Mesenchymal stem cell (in vitro differentiated cells and primary cell): Measurements from ENCODE around the gene FAM174C.

Experiments used
- DNase-seq: peaks from one replicate; pipeline ENCODE4 v3.0.0-alpha.2; 2013
- H2AFZ ChIP-seq: one replicate; pipeline ENCODE4 v1.6.1; 2013; ENCODE audit warnings: low read depth, mild to moderate bottlenecking, control low read depth, inconsistent platforms, low read length, moderate library complexity
- H2AK5ac ChIP-seq: 2 replicates; pipeline ENCODE4 v1.6.1; 2013; ENCODE audit warnings: low read length, moderate library complexity, mild to moderate bottlenecking, inconsistent platforms; ENCODE audit not compliant: severe bottlenecking
- H2BK120ac ChIP-seq: one replicate; pipeline ENCODE4 v1.6.1; 2013; ENCODE audit warnings: low read depth, mild to moderate bottlenecking, inconsistent platforms, low read length, moderate library complexity
- H2BK12ac ChIP-seq, 2 experiments: one replicate each; pipeline ENCODE4 v1.6.1; 2013; ENCODE audit warnings: inconsistent platforms in 2 of 2, low read length in 2 of 2, mild to moderate bottlenecking in 2 of 2, moderate library complexity in 2 of 2, control low read depth in 1 of 2
- H2BK15ac ChIP-seq: one replicate; pipeline ENCODE4 v1.6.1; 2013; ENCODE audit warnings: mild to moderate bottlenecking, low read depth, inconsistent platforms; ENCODE audit not compliant: poor library complexity, severe bottlenecking
- H2BK5ac ChIP-seq: 2 replicates; pipeline ENCODE4 v1.6.1; 2013; ENCODE audit warnings: low read depth, mild to moderate bottlenecking, low read length, control low read depth, inconsistent platforms; ENCODE audit not compliant: poor library complexity, severe bottlenecking
- H3K14ac ChIP-seq, 2 experiments: one replicate each; pipeline ENCODE4 v1.6.1; 2013; ENCODE audit warnings: inconsistent platforms in 2 of 2, low read length in 2 of 2, control low read depth in 1 of 2, mild to moderate bottlenecking in 1 of 2, moderate library complexity in 1 of 2
- H3K18ac ChIP-seq, 2 experiments: one replicate each; pipeline ENCODE4 v1.6.1; 2013; ENCODE audit warnings: inconsistent platforms in 2 of 2, low read length in 2 of 2, control low read depth in 1 of 2, low read depth in 1 of 2, mild to moderate bottlenecking in 1 of 2
- H3K23ac ChIP-seq, 2 experiments: one replicate each; pipeline ENCODE4 v1.6.1; 2013; ENCODE audit warnings: inconsistent platforms in 2 of 2, low read length in 2 of 2, mild to moderate bottlenecking in 2 of 2, moderate library complexity in 2 of 2, control low read depth in 1 of 2
- H3K27ac ChIP-seq: 2 replicates; pipeline ENCODE4 v1.5.1; 2013; ENCODE audit warnings: mild to moderate bottlenecking, moderate library complexity, low read length, control low read depth, inconsistent platforms; ENCODE audit not compliant: poor library complexity, severe bottlenecking
- H3K27me3 ChIP-seq, 2 experiments: 2 replicates each; pipeline versions ENCODE4 v1.6.1 to v1.7.0; 2013; ENCODE audit warnings: low read length in 2 of 2, mild to moderate bottlenecking in 2 of 2, moderate library complexity in 2 of 2, control low read depth in 1 of 2, inconsistent platforms in 1 of 2; ENCODE audit not compliant: control insufficient read depth in 1 of 2, insufficient read depth in 1 of 2
- H3K36me3 ChIP-seq, 2 experiments: 2 replicates each; pipeline versions ENCODE4 v1.6.1 to v1.7.0; 2013; ENCODE audit warnings: low read length in 2 of 2, control low read depth in 1 of 2, inconsistent platforms in 1 of 2, low read depth in 1 of 2, mild to moderate bottlenecking in 1 of 2; ENCODE audit not compliant: insufficient read depth in 2 of 2, control insufficient read depth in 1 of 2
- H3K4ac ChIP-seq, 2 experiments: one replicate each; pipeline ENCODE4 v1.6.1; 2013; ENCODE audit warnings: inconsistent platforms in 2 of 2, low read length in 2 of 2, mild to moderate bottlenecking in 2 of 2, moderate library complexity in 2 of 2, control low read depth in 1 of 2, low read depth in 1 of 2
- H3K4me1 ChIP-seq: 2 replicates; pipeline ENCODE4 v1.6.1; 2013; ENCODE audit warnings: low read depth, low read length, control low read depth; ENCODE audit not compliant: control insufficient read depth, insufficient read depth
- H3K4me2 ChIP-seq: 2 replicates; pipeline ENCODE4 v1.6.1; 2013; ENCODE audit warnings: low read length, mild to moderate bottlenecking, inconsistent platforms; ENCODE audit not compliant: poor library complexity, severe bottlenecking
- H3K4me3 ChIP-seq, 2 experiments: 2 replicates each; pipeline versions ENCODE4 v1.5.1 to v1.7.0; 2013; ENCODE audit warnings: low read length in 2 of 2, mild to moderate bottlenecking in 2 of 2, control low read depth in 1 of 2, low read depth in 1 of 2; ENCODE audit not compliant: insufficient read depth in 1 of 2
- H3K79me1 ChIP-seq: replicated peaks from 2 replicates; pipeline ENCODE4 v1.6.1; 2013; ENCODE audit warnings: mild to moderate bottlenecking, control low read depth, low read length, inconsistent platforms; ENCODE audit not compliant: poor library complexity, severe bottlenecking
- H3K9ac ChIP-seq: 2 replicates; pipeline ENCODE4 v1.7.0; 2013; ENCODE audit warnings: mild to moderate bottlenecking, low read length, moderate library complexity
- H3K9me3 ChIP-seq: 2 replicates; pipeline ENCODE4 v1.7.0; 2013; ENCODE audit warnings: mild to moderate bottlenecking, low read length; ENCODE audit not compliant: control insufficient read depth
- H4K8ac ChIP-seq: one replicate; pipeline ENCODE4 v1.6.1; 2013; ENCODE audit warnings: inconsistent platforms, mild to moderate bottlenecking, low read length, moderate library complexity
- H4K91ac ChIP-seq: one replicate; pipeline ENCODE4 v1.6.1; 2013; ENCODE audit warnings: mild to moderate bottlenecking, low read length, inconsistent platforms
- WGBS: methylation state at CpG from one replicate; pipeline ENCODE4 v1.1.7; 2013; ENCODE audit warnings: mixed read lengths; 5-methylcytosine and 5-hydroxymethylcytosine counted together

Gene FAM174C

DNA sequence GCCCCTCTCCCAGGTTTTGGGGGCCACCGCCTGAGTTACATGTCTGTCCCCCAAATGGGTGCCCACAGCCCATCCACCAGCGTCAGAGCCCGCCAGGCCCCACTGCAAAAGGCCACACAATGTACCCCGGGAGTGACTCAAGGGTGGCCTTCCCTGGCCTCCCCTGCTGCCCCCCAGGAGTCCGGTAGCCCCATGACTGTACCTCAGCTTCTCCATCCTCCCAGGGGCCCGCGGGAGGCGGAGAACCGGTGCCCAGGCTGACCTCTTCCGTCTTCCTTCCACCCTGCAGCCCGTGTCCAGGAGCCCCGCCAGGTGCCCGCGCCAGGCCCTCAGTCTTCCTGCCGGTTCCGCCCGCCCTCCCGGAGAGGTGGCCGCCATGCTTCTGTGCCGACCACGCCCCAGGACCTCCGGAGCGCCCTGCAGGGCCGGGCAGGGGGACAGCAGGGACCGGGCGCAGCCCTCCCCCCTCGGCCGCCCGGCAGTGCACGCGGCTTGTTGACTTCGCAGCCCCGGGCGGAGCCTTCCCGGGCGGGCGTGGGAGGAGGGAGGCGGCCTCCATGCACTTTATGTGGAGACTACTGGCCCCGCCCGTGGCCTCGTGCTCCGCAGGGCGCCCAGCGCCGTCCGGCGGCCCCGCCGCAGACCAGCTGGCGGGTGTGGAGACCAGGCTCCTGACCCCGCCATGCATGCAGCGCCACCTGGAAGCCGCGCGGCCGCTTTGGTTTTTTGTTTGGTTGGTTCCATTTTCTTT, 47.9 kb upstream of the FAM174C start:
- peak overlapping the region in 1 of 2 experiments; percentile 7 for H3K4me3 ChIP-seq
- H3K27me3 ChIP-seq: no peaks in the 10 kb centered on the region
- H2BK12ac ChIP-seq: no peak overlapping the region
- H2AFZ ChIP-seq: no peak overlapping the region
- H2BK5ac ChIP-seq: no peak overlapping the region
- H2BK15ac ChIP-seq: no peak overlapping the region
- H3K9ac ChIP-seq: no peak overlapping the region
- H2AK5ac ChIP-seq: no peak overlapping the region
- H4K91ac ChIP-seq: no peak overlapping the region
- H3K4ac ChIP-seq: no peak overlapping the region
- H3K14ac ChIP-seq: no peak overlapping the region
- H3K4me2 ChIP-seq: no peak overlapping the region
- no peaks in the 10 kb centered on the region for H3K9me3 ChIP-seq
- H3K36me3 ChIP-seq: peaks cover 17 to 93% of the 10 kb centered on the region in 2 experiments
- no peak overlapping the region for H3K18ac ChIP-seq
- no peak for DNase-seq
- H3K23ac ChIP-seq: no peak overlapping the region
- H3K4me1 ChIP-seq: peaks cover 50% of the 10 kb centered on the region
- WGBS: 96% methylated on average over 56 of the region's 56 CpGs
- no peak overlapping the region for H3K27ac ChIP-seq
- peaks cover 24% of the 10 kb centered on the region for H3K79me1 ChIP-seq
- no peak overlapping the region for H2BK120ac ChIP-seq
- H4K8ac ChIP-seq: no peak overlapping the region

DNA sequence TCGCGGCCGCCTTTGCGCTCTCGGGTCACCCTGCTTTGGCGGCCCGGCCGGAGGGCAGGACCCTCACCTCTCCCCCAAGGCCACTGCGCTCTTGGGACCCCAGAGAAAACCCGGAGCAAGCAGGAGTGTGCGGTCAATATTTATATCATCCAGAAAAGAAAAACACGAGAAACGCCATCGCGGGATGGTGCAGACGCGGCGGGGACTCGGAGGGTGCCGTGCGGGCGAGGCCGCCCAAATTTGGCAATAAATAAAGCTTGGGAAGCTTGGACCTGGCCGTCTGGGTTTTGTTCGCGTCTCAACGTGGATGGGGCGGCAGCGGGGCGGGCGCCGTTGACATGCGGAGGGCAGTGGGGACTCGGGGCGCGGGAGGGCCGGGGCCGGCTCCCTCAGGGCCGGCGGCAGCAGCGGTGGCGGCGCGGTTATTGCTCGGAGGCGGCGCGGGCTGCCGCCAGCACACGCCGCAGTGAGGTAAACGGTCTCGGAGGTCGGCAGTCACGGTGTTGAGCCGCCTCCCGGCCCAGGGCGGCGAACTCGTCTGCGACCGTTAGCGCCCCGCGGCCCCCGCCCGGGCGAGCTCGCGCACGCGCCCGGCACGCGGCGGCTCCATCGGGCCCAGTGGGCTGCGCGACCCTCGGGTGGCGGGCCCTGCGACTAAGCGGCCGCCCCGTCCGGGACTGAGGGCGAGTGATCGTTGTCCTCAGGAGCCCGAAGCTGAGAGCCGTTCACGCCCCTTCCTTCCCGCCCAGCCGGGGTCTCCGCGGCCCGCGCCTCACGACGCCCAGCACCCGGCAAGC, 47.0 kb upstream of the FAM174C start:
- no peak overlapping the region for H2BK15ac ChIP-seq
- no peak overlapping the region for H3K23ac ChIP-seq
- WGBS: 98% methylated on average over 92 of the region's 100 CpGs
- H3K36me3 ChIP-seq: peaks cover 8 to 93% of the 10 kb centered on the region in 2 experiments
- no peaks in the 10 kb centered on the region for H3K9me3 ChIP-seq
- H3K4me1 ChIP-seq: peaks cover 50% of the 10 kb centered on the region
- no peak overlapping the region for H3K4ac ChIP-seq
- H4K8ac ChIP-seq: no peak overlapping the region
- H4K91ac ChIP-seq: no peak overlapping the region
- no peak overlapping the region for H3K4me2 ChIP-seq
- H2BK5ac ChIP-seq: no peak overlapping the region
- peaks cover 23% of the 10 kb centered on the region for H3K79me1 ChIP-seq
- H3K18ac ChIP-seq: no peak overlapping the region
- H3K27ac ChIP-seq: no peak overlapping the region
- no peak overlapping the region for H2AK5ac ChIP-seq
- no peak overlapping the region for H2BK120ac ChIP-seq
- H3K4me3 ChIP-seq: no peak overlapping the region
- no peak overlapping the region for H3K9ac ChIP-seq
- H3K14ac ChIP-seq: no peak overlapping the region
- no peak overlapping the region for H2AFZ ChIP-seq
- H3K27me3 ChIP-seq: no peaks in the 10 kb centered on the region
- no peak overlapping the region for H2BK12ac ChIP-seq
- no peak for DNase-seq

DNA sequence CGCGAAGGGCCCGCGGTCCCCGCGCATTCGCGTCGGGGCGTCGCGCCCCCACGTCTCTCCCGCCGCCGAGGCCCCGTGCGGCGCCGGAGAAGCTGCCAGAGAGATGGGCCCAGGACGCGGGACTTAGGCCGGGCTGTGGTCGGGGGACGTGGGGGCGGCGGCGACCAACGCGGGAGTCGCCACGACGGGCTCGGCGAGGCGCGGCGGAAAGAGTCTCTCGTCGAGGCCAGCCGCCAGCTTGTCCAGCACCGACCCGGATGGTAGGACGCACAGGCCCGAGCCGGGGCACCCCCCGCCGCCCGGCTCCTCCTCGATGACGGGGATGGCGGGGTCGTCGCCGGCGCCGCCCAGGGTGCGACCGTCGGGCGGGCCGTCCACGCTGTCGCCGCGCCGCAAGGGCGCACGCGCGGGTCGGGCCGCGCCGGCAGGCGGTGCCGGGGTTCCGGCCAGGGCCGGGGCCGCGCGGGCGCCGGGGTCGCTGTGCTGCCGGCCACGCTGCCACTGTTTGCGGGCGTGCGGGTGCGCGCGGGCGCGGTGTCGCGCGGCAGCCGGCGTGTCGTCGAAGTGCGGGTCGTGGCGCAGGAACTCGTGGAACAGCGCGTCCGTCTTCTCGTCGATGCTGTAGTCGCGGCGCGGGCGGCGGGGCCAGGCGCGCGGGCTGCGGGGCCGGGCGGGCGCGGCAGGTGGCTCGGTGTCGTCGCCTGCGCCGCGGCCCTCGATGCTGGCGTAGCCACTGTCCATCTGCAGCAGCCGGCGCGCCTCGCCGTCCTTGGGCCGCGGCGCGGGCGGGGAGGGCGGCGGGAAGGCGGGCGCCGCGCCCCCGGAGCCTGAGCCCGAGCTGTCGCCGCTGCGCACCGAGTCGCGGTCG, 46.0 kb upstream of the FAM174C start:
- Histone ChIP-seq H3K9me3 (no peaks in the 10 kb centered on the region), H2BK120ac (no peak overlapping the region), H2AFZ (no peak overlapping the region), H4K91ac (no peak overlapping the region), H2BK15ac (no peak overlapping the region), H3K27me3 (no peaks in the 10 kb centered on the region), H3K4me3 (no peak overlapping the region), H4K8ac (no peak overlapping the region), H3K23ac (no peak overlapping the region), H3K9ac (no peak overlapping the region), H2BK5ac (no peak overlapping the region), H3K4ac (no peak overlapping the region), H2AK5ac (no peak overlapping the region), H3K4me2 (no peak overlapping the region), H3K79me1 (peaks cover 23% of the 10 kb centered on the region), H3K14ac (no peak overlapping the region), H3K36me3 (peaks cover 9 to 93% of the 10 kb centered on the region in 2 experiments), H3K4me1 (peaks cover 47% of the 10 kb centered on the region), H2BK12ac (no peak overlapping the region), H3K18ac (no peak overlapping the region), H3K27ac (no peak overlapping the region)
- 97% methylated on average over 142 of the region's 158 CpGs for WGBS
- DNase-seq: no peak
